HL-60/S4 treated with phorbol 12-myristate 13-acetate at 8.2 ng/mL for 4 days and 3 days (cell line): ENCODE results near the gene RNF40.

Experiments used
- in situ Hi-C: fragments of 300-500 bp; cut with MboI; formaldehyde crosslinking; loops from 2 replicates; pipeline ENCODE4 v1.15.0; 2022; ENCODE audit warnings: low sequenced_read_pairs

Gene RNF40

GRCh38 chr16:30761928-30762902 lies at the start of gene RNF40, which contains the start of gene CFAP119:
TSS of gene RNF40 (plus strand) at chr16:30762322. CDS start at chr16:30762546, 224 bp downstream.
TSS of gene CFAP119 (minus strand) at chr16:30762062. CDS start at chr16:30761748, 314 bp downstream.
- in situ Hi-C loops: no loop called here

GRCh38 chr16:30715750-30716445 lies 46.2 kb upstream of the RNF40 start:
- in situ Hi-C loops: no loop called here

- in situ Hi-C loops: no loop called here
Measured at GRCh38 chr16:30720086-30720485, 42.0 kb upstream of the RNF40 start.

GRCh38 chr16:30720694-30721093 lies 41.4 kb upstream of the RNF40 start:
- in situ Hi-C loops: no loop called here

GRCh38 chr16:30721167-30721566 lies 41.0 kb upstream of the RNF40 start:
- in situ Hi-C loops: no loop called here

- in situ Hi-C loops: no loop called here
Measured at GRCh38 chr16:30721606-30722005, 40.5 kb upstream of the RNF40 start.

- in situ Hi-C loops: no loop called here
Measured at GRCh38 chr16:30722443-30722842, 39.7 kb upstream of the RNF40 start.

GRCh38 chr16:30722916-30723315 lies 39.2 kb upstream of the RNF40 start:
- in situ Hi-C loops: no loop called here

- in situ Hi-C loops: no loop called here
Measured at GRCh38 chr16:30723725-30724355, 38.3 kb upstream of the RNF40 start.

GRCh38 chr16:30724641-30725417 lies 37.3 kb upstream of the RNF40 start:
- in situ Hi-C loops: no loop called here

- in situ Hi-C loops: no loop called here
Measured at GRCh38 chr16:30725418-30725792, 36.7 kb upstream of the RNF40 start.

- in situ Hi-C loops: no loop called here
Measured at GRCh38 chr16:30728321-30728720, 33.8 kb upstream of the RNF40 start.

- in situ Hi-C loops: no loop called here
Measured at GRCh38 chr16:30728899-30729672, 33.0 kb upstream of the RNF40 start.

- in situ Hi-C loops: no loop called here
Measured at GRCh38 chr16:30731411-30731810, 30.7 kb upstream of the RNF40 start.

GRCh38 chr16:30736995-30737793 lies 24.9 kb upstream of the RNF40 start:
- in situ Hi-C loops: no loop called here

- in situ Hi-C loops: no loop called here
Measured at GRCh38 chr16:30737794-30738648, 24.1 kb upstream of the RNF40 start.

GRCh38 chr16:30738984-30739951 lies 22.9 kb upstream of the RNF40 start:
- in situ Hi-C loops: no loop called here
